OCI-LY1 (cell line): ENCODE results near the gene PRADC1.

Source experiments
- CTCF ChIP-seq: fragments of 200-600 bp; sonication (generic), shearing (Covaris generic); IDR thresholded peaks from 2 replicates; pipeline ENCODE4 v1.5.1; 2017; ENCODE audit warnings: mild to moderate bottlenecking, antibody characterized with exemption, low read length, moderate library complexity, mixed read lengths
- EZH2 ChIP-seq: fragments of 200-600 bp; sonication (generic), shearing (Covaris generic); IDR thresholded peaks from 2 replicates; pipeline ENCODE4 v1.8.0; 2017; ENCODE audit warnings: borderline replicate concordance, mixed run types, mild to moderate bottlenecking, antibody characterized with exemption, low read length, moderate library complexity, mixed read lengths

GRCh38 chr2:73257021-73257420, 24.0 kb upstream of the PRADC1 start:
- no peak for TF ChIP-seq CTCF
- no peak for TF ChIP-seq EZH2
